ENCODE data around the gene MSTN.

MSTN gene

GRCh38 chr2:190099890-190100697 lies 37.6 kb upstream of the MSTN start:
- no peak for TF ChIP-seq CTCF (IDR thresholded peaks at IDR 0.05)

GRCh38 chr2:190098851-190099250 lies 36.3 kb upstream of the MSTN start:
- no peak for TF ChIP-seq CTCF (IDR thresholded peaks at IDR 0.05)

GRCh38 chr2:190097115-190097514 lies 34.6 kb upstream of the MSTN start:
- no peak for TF ChIP-seq CTCF (IDR thresholded peaks at IDR 0.05)

- no peak for TF ChIP-seq CTCF (IDR thresholded peaks at IDR 0.05)
Observed at GRCh38 chr2:190094316-190094871, 31.9 kb upstream of the MSTN start.

- no peak for TF ChIP-seq CTCF (IDR thresholded peaks at IDR 0.05)
Observed at GRCh38 chr2:190093793-190094192, 31.3 kb upstream of the MSTN start.

GRCh38 chr2:190090148-190090547 lies 27.6 kb upstream of the MSTN start:
- TF ChIP-seq CTCF (IDR thresholded peaks at IDR 0.05), result no peak

- TF ChIP-seq CTCF (IDR thresholded peaks at IDR 0.05), result peak; percentile 63; the same call in 1 of the 2 replicates
Observed at GRCh38 chr2:190088917-190089316, 26.4 kb upstream of the MSTN start.

Data from LNCAP (cell line).